ENCODE data around the gene KATNAL1. TPM values are rescaled to one million over a fixed set of nuclear protein-coding genes. Genes with fewer than 3 reads are reported as not detected.
A peak's percentile ranks its signal among the peaks of the same experiment; 100 is the strongest.

Gene KATNAL1
- total and polyA plus RNA-seq, 10 of the 15 experiments (the other 5 are each of a cell fraction or from before 2014, with no cell fraction given), result 6.5 to 18.7 (median 11.7) TPM

GRCh38 chr13:30241532-30241931 is 65.8 kb downstream of the KATNAL1 start (continued):
- TF ChIP-seq EGR1 (IDR thresholded peaks at IDR 0.05; ENCODE audit: borderline replicate concordance in 1 of 2, low read depth in 2 of 2, low read length in 2 of 2), result peak in 1 of 2 experiments; percentile 54; a peak in 1 of 3 replicates
- no peak for TF ChIP-seq GATAD2B (conservative IDR thresholded peaks at IDR 0.05; ENCODE audit: low read depth)
- no peak; the same call in 1 of the 2 replicates for TF ChIP-seq CREB1 (IDR thresholded peaks at IDR 0.05; ENCODE audit: low read depth)
- no peak for TF ChIP-seq ZNF274 (IDR thresholded peaks at IDR 0.05; ENCODE audit: insufficient read depth, insufficient read length)
- no peak for TF ChIP-seq NR2C2 (IDR thresholded peaks at IDR 0.05; ENCODE audit: borderline replicate concordance, control insufficient read depth, insufficient read length, low read depth)
- no peak for TF ChIP-seq E2F8 (IDR thresholded peaks at IDR 0.05; ENCODE audit: low read depth, partially characterized antibody)
- no peak for TF ChIP-seq PRDM15 (CRISPR knock-in tag; IDR thresholded peaks at IDR 0.05)
- no peak for TF ChIP-seq USF1 (IDR thresholded peaks at IDR 0.05; ENCODE audit: borderline replicate concordance, extremely low read length, insufficient read depth, low read depth, low read length)
- TF ChIP-seq ZBED1 (IDR thresholded peaks at IDR 0.05; ENCODE audit: borderline replicate concordance), result no peak
- TF ChIP-seq FOXM1 (IDR thresholded peaks at IDR 0.05; ENCODE audit: low read depth, low read length), result peak; percentile 50; the same call in 1 of the 2 replicates
- TF ChIP-seq ZBTB4 (CRISPR knock-in tag; IDR thresholded peaks at IDR 0.05), result no peak
- no peak for TF ChIP-seq HCFC1 (IDR thresholded peaks at IDR 0.05; ENCODE audit: low read length)
- TF ChIP-seq POLR2AphosphoS2 (IDR thresholded peaks at IDR 0.05; ENCODE audit: low read depth, low read length), result no peak
- TF ChIP-seq CEBPB (IDR thresholded peaks at IDR 0.05; ENCODE audit: borderline replicate concordance in 1 of 2, low read depth in 2 of 2, low read length in 2 of 2), result no peak
- no peak for TF ChIP-seq NFYB (IDR thresholded peaks at IDR 0.05; ENCODE audit: insufficient read depth, low read depth, low read length)
- TF ChIP-seq NFYA (IDR thresholded peaks at IDR 0.05; ENCODE audit: borderline replicate concordance, low read depth, low read length), result no peak
- no peak for TF ChIP-seq RELA (IDR thresholded peaks at IDR 0.05; ENCODE audit: borderline replicate concordance, partially characterized antibody)
- no peak for TF ChIP-seq POU2F2 (IDR thresholded peaks at IDR 0.05; ENCODE audit: borderline replicate concordance, low read depth, low read length)
